ENCODE measurements around the gene SPRR2E.
"Not testable (repeated sequence)": the region's sequence is repeated elsewhere in the genome, so short reads cannot be mapped to it uniquely, and the experiment has no call there.

The SPRR2E gene

DNA sequence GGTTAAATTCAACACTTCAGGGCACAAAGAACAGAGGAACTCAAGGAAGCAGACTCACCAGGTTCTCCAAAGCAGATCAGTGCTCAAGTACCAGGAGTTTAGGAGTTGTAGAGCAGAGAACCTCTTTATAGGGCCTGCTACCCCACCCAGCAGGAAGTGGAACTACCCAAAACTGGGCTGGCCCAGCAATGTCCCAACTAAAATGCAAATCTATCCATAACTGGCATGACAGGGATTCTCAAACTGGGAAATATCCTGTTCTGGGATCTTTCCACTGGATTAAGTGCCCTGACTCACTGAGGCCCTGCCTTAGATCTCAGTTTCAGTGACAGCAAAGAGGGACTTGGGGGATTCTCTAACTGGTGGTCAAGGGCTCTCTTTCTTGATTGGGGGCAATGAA, at the start of gene SPRR2E:
Gene SPRR2E, minus strand, starts transcription at position 101 of the 400 bp plus-strand sequence. CDS start 775 bp downstream, outside the sequence.
- FAIRE-seq = no peak

DNA sequence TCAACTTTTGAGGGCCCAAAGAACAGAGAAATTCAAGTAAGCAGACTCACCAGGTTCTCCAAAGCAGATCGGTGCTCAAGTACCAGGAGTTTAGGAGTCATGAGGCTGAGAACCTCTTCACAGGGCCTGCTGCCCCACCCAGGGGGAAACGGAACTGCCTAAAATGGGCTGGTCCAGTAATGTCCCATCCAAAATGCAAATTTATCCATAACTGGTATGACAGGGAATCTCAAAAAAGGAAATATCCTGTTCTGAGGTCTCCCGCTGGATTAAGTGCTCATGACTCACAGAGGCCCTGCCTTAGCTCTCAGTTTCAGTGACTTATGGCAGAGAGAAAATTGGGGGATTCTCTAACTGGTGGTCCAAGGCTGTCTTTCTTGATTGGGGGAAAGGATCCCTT, 47.1 kb upstream of the SPRR2E start:
- no peak for FAIRE-seq
- DNase-seq (ENCODE audit: insufficient read length, low spot score) = no peak

More for the DNA sequence above, at the start of gene SPRR2E:
- no peak for DNase-seq (ENCODE audit: insufficient read length, low spot score)

- no peak for DNase-seq (ENCODE audit: insufficient read length, low spot score)
- no peak for FAIRE-seq
These were observed 46.2 kb upstream of the SPRR2E start for GRCh38 chr1:153140484-153140883.

DNA sequence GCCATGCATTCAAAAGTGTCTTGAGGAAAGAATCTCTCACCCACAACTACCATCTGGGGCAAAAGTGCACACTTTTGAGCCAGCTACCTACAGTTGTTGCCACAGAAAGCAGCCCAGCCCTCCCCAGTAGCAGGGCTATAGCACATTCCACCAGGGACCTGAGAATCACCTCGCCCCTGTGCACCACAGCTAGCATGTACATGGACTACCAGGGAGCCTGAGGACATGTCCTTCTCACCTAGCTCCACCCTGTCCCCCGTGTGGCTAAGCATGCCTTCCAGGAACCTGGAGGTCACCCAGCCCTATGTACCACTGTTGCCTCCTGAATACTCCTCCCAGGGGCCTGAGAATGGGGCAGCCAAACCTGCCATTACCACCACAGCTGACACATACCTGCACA, 39.4 kb upstream of the SPRR2E start:
- FAIRE-seq = no peak
- no peak for DNase-seq (ENCODE audit: insufficient read length, low spot score)

- DNase-seq (ENCODE audit: insufficient read length, low spot score) (no peak), FAIRE-seq (no peak)
These were observed 38.9 kb upstream of the SPRR2E start for GRCh38 chr1:153133267-153133666.

- not testable (repeated sequence) for DNase-seq (ENCODE audit: insufficient read length, low spot score)
These were observed 34.4 kb upstream of the SPRR2E start for GRCh38 chr1:153128688-153129087.

DNA sequence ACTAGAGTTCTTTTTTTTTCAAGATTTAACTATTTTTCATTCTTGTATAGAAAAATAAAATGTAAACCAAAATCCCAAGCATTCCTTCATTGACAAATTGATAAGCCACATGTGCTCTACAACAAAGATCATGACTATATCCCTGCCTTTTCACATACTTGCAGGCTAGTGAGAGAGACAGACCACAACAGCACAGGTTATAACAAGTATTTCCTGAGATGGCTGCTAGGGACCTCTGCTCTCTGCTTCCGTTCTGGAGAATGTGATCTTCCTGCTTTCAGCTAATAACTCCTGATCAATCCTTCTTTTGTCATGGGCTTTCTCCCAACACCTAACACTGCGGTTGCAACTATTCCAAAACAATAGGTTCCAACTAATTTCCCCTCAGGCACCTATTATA, 33.0 kb upstream of the SPRR2E start:
- FAIRE-seq = no peak

More at GRCh38 chr1:153128688-153129087, 34.4 kb upstream of the SPRR2E start:
- not testable (repeated sequence) for FAIRE-seq

GRCh38 chr1:153125536-153125935, 31.2 kb upstream of the SPRR2E start:
- no peak for FAIRE-seq
- DNase-seq (ENCODE audit: insufficient read length, low spot score) = no peak

More for the DNA sequence above, 33.0 kb upstream of the SPRR2E start:
- DNase-seq (ENCODE audit: insufficient read length, low spot score) = no peak

GRCh38 chr1:153123793-153124192, 29.5 kb upstream of the SPRR2E start:
- DNase-seq (ENCODE audit: insufficient read length, low spot score); FAIRE-seq: not testable (repeated sequence)

DNA sequence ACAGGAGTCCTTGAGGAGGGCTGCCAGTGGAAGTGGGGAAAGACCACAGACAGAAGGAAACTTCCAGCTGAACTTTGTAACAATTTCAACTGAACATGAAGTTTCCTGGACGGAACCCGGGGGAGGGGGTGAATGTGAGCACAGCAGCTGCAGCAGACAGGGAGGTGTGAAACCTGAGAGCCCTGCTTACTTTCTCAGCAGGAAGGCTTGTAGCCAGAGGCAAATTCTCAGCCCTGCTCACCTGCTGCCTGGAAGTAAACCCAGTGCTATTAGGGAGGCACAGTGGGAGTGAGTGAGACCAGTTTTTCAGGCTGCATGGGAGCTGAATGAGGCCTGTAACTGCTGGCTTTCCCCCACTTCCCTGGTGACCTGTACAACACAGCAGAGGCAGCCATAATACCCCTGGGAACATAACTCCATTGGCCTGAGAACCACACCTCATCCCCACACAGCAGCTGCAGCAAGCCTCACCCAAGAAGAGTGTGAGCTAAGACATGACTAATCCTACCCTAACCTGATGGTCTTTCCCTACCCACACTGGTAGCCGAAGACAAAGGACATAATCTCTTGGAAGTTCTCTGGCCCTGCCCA, 28.6 kb upstream of the SPRR2E start:
- no peak for DNase-seq (ENCODE audit: insufficient read length, low spot score)
- FAIRE-seq = no peak

- no peak for DNase-seq (ENCODE audit: insufficient read length, low spot score)
- FAIRE-seq = no peak
These were observed 26.6 kb upstream of the SPRR2E start for GRCh38 chr1:153120945-153121344.

DNA sequence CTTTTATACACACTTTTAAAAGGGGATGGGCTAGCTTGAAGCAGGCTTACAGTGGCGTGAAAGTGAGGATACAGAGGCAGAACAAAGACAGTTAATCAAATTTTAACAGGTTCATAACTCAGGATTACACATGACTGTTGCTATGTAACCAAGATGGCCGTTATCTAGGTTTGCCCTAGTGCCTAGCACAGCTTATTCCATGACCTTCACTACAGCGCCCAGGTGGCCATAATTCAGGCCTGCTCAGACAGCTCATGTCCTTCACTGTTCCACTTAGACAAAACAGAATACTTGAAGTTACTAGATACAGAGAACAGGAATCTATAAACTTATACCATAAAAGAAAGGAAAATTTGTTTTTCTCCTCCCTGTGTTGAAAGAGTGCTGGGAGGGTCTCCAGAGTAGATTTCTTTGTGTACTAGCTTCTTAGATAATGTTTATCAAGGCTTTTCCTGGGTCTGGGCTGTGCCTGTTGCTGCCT, 25.2 kb upstream of the SPRR2E start:
- no peak for DNase-seq (ENCODE audit: insufficient read length, low spot score)
- FAIRE-seq = peak; percentile 35

- not testable (repeated sequence) for DNase-seq (ENCODE audit: insufficient read length, low spot score); FAIRE-seq
These were observed 20.9 kb upstream of the SPRR2E start for GRCh38 chr1:153115264-153115663.

GRCh38 chr1:153113416-153113815, 19.1 kb upstream of the SPRR2E start, which contains the start of gene SPRR2F:
TSS of gene SPRR2F (minus strand) at chr1:153113516. CDS start at chr1:153112733, 783 bp downstream.
- FAIRE-seq (no peak), DNase-seq (ENCODE audit: insufficient read length, low spot score) (no peak)

- FAIRE-seq; DNase-seq (ENCODE audit: insufficient read length, low spot score): not testable (repeated sequence)
These were observed 18.1 kb upstream of the SPRR2E start for GRCh38 chr1:153112454-153112853.

DNA sequence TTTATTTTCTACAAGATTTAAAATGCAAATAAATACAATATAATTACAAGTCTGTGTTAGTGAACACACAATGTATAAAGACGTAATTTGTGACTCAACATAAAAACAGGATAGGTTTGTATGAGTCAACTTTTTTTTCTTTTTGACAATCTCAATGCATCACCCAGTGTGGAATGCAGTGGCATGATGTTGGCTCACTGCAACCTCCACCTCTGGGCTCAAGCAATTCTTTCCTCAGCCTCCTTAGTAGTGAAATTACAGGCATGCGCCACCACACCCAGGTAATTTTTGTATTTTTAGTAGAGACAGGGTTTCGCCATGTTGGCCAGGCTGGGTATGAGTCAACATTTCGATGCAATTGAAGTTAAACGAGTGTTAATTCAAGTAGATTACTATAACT, 5.9 kb upstream of the SPRR2E start:
- FAIRE-seq (no peak), DNase-seq (ENCODE audit: insufficient read length, low spot score) (no peak)

- FAIRE-seq (no peak), DNase-seq (ENCODE audit: insufficient read length, low spot score) (no peak)
These were observed 5.2 kb upstream of the SPRR2E start for GRCh38 chr1:153099461-153100045.

DNA sequence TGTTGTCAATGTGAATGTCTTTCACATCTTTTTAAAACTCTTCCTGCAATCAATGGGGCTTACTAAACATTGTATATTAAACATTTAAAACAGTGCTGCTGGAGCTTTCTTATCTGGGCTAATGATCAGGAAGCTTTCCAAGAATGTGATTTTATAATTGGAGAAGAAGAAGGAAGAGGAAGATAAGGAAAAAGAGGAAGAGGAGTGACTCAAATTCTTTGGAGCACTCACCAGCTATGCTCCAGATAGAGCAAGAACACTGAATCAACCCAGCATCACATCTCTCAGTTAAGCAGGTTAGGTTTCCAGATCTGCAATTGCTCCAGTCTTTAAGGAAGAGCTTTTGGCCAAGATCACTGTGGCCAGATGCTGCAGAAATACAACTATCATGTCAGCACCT, 1.4 kb upstream of the SPRR2E start:
- FAIRE-seq (no peak), DNase-seq (ENCODE audit: insufficient read length, low spot score) (no peak)

DNA sequence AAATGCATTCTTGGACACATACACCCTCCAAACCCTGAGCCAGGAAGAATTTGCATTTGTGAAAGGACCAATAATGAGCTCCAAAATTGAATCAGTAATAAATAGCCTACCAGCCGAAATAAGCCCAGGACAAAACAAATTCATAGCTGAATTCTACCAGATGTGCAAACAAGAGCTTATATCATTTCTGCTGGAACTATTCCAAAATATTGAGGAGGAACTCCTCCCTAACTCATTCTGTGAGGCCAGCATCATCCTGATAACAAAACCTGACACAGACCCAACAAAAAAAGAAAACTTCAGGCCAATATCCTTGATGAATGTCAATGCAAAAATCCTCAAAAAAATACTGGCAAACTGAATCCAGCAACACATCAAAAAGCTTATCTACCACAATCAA, 6.7 kb downstream of the SPRR2E start:
- no peak for DNase-seq (ENCODE audit: insufficient read length, low spot score)
- FAIRE-seq = no peak

- DNase-seq (ENCODE audit: insufficient read length, low spot score) (no peak), FAIRE-seq (no peak)
These were observed 12.6 kb downstream of the SPRR2E start for GRCh38 chr1:153081736-153082135.

- no peak for DNase-seq (ENCODE audit: insufficient read length, low spot score)
- FAIRE-seq = no peak
These were observed 21.3 kb downstream of the SPRR2E start for GRCh38 chr1:153072806-153073726.

All from GM19239 (cell line).